ENCODE measurements around the gene ELOB.

Gene ELOB

GRCh38 chr16:2809149-2809760 lies 32.2 kb upstream of the ELOB start:
- no peak for DNase-seq

DNA sequence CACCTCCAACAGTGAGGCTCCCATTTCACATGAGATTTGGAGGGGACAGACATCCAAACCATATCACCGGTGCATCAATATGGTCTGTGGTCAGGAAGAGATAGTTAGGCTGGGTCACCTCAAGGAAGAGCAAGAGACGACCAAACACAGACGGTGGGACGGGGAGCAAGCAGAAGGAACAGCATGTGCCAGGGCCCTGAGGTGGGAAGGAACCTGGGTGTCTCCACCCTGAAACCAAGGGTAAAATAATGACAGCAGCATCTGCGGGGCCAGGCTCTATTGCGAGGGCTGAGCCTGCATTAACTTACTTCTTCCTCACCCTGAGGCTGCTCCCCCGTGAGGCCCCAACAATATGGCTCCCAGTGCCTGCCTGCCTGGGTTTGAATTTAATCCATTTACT lies 31.1 kb upstream of the ELOB start:
- no peak for DNase-seq

DNA sequence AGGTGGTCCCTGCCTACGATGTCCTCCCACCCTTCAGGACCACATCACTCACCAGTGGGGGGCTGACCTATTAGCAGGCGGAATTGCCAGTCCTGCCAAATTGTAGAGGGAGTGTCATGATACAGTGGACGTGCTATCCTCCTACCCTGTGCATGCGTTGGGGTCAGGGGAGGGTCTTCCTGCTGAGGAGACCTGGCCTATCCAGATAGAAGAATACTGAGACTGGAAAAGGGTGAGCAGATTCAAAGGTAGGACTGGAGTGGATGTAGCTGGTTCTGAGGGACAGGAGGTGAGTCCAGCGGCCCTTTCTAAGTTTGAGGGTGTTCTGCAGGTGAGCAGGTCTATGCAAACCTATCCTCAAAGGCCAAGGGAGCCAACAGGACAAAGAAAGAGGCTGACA lies 29.2 kb upstream of the ELOB start:
- DNase-seq, result no peak

DNA sequence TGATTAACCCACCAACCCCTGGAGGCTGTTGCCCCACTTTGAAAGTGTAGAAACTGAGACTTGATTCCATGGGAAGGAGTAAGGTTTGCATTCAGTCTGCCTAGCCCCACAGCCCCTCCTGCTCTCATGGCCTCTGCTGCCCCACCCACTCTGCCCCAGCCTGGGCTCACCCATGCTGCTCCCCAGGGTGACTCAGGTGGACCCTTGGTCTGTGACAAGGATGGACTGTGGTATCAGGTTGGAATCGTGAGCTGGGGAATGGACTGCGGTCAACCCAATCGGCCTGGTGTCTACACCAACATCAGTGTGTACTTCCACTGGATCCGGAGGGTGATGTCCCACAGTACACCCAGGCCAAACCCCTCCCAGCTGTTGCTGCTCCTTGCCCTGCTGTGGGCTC lies 27.6 kb upstream of the ELOB start:
- DNase-seq, result no peak

DNA sequence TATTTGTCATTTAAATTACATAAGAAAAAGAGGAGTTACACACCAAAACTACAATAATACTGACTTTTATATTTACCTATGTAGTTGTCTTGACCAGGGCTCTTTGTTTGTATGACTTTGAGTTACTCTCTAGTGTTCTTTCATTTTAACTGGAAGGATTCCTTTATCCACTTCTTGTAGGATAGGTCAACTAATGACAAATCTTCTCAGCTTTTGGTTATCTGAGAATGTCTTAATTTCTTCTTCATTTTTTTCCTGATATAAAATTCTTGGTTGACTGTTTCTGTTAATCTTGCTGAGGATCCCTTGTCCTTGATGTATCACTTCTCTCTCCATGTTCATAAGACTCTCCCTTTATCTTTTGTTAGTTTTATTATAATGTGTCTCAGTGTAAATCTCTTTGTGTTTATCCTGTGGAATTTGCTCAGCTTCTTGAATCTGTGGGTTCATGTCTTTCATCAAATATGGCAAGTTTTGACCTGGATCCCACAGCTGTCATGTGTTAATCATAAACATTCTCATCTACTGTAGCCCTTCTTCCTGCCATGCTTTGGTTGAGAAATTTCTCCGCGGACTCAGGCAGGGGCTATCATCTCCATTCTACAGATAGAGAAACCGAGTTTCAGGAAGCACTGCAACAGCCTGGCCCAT lies 26.6 kb upstream of the ELOB start:
- no peak for DNase-seq

DNA sequence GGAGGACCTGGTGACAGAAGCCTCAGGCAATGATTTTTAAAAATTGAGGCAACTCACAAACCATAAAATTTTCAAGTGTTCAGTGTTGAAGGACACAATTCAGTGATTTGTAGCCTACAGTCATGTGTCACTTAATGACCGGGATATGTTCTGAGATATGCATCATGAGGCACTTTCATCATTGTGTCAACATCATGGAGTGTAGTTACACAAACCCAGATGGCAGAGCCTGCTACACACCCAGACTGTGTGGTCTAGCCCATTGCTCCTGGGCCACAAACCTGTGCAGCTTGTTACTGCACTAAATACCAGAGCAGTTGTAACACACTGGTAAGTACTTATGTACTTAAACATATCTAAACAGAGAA lies 22.8 kb upstream of the ELOB start:
- peak; percentile 32 for DNase-seq

DNA sequence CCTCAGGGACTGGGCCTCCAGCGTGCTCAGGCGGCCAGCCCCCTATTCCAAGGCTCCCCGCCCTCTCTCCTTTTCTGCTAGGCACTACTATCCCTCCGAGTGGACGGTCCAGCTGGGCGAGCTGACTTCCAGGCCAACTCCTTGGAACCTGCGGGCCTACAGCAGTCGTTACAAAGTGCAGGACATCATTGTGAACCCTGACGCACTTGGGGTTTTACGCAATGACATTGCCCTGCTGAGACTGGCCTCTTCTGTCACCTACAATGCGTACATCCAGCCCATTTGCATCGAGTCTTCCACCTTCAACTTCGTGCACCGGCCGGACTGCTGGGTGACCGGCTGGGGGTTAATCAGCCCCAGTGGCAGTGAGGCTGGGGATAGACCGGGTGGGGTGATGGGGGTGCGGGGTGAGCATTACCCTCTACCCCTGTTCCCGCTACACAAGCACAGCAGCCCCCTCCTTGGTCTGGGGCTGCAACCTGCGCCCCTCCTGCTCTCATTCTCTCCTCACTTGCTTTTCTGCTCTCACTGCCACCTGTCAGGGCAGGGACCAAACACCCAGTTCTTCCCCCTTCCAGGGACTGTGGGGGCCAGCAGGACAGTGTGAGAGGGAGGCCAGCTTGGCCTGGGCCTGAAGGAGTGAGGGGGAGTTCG lies 22.3 kb upstream of the ELOB start:
- no peak for DNase-seq

DNA sequence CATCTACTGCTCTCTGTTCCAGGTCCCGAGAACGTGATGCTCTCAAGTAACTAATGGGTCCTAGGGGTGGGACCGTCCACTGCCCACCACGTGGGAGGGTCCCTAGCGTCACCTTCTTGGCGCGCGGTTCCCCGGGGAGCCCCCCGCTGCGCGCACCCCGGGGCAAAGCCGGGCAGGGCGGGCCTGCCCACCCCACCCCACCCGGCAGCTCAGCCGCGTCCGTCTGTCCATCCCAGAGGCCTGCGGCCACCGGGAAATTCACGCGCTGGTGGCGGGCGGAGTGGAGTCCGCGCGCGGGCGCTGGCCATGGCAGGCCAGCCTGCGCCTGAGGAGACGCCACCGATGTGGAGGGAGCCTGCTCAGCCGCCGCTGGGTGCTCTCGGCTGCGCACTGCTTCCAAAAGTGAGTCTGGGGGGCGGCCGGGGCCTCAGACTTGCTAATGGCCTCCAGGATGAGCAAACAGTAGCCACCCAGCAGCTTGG lies 21.7 kb upstream of the ELOB start:
- DNase-seq, result no peak

GRCh38 chr16:2795395-2796143 lies 18.5 kb upstream of the ELOB start:
- no peak for DNase-seq

- DNase-seq, result no peak
Measured at GRCh38 chr16:2792940-2793339, 15.9 kb upstream of the ELOB start.

- DNase-seq, result no peak
Measured at GRCh38 chr16:2791174-2791573, 14.1 kb upstream of the ELOB start.

DNA sequence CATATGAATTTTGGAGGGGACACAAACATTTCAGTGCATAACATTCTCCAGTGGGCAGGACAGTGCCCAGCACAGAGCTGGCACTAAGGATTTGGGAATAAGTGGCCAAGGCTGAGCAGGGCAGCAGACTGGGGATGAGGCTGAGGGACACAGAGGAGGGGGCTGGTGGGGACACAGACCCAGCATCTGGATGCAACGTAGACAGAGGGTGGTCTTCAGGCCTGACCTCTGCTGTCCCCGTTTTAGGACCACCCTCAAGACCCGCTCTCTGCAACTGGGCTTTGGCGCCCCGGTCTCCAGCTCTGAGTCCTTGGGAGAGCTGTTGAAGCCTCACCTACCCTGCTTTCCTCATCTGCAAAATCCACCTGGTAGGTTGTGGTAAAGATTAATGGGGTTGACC lies 13.6 kb upstream of the ELOB start:
- DNase-seq, result no peak

- DNase-seq, result no peak
Measured at GRCh38 chr16:2787961-2788360, 10.9 kb upstream of the ELOB start.

DNA sequence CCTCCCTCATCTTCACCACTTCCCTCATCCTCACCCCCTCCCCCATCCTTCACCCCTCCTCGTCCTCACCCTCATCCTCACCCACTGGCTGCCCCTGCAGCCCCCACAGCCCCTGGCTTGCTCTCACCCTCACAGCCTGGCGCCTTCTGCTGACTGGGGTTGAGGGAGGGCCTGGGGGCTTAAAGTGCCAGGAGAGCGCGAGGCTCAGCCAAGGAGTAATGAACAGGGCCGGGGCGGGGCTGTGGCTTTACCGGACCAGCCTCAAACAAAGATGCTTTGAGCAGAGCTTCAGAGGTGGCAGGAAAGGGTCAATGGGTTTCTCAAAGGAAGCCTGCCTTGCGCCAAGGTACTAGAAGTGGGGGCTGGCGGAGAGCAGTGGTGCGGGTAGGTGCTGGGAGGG lies 10.3 kb upstream of the ELOB start, which contains the start of gene PRSS33:
TSS of gene PRSS33 (minus strand) at position 155 of the 400 bp plus-strand sequence. CDS start 1,013 bp downstream, outside the sequence.
- DNase-seq, result no peak

DNA sequence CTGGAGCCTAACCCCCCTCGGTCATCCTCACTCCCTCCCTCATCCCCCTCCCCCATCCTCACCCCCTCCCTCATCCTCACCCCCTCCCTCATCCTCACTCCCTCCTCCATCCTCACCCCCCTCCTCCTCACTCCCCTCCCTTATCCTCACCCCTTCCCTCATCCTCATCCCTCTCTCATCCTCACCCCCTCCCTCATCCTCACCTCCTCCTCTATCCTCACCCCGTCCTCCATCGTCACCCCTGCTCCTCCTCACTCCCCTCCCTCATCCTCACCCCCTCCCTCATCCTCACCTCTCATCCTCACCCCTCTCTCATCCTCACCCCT lies 9.7 kb upstream of the ELOB start:
- no peak for DNase-seq

DNA sequence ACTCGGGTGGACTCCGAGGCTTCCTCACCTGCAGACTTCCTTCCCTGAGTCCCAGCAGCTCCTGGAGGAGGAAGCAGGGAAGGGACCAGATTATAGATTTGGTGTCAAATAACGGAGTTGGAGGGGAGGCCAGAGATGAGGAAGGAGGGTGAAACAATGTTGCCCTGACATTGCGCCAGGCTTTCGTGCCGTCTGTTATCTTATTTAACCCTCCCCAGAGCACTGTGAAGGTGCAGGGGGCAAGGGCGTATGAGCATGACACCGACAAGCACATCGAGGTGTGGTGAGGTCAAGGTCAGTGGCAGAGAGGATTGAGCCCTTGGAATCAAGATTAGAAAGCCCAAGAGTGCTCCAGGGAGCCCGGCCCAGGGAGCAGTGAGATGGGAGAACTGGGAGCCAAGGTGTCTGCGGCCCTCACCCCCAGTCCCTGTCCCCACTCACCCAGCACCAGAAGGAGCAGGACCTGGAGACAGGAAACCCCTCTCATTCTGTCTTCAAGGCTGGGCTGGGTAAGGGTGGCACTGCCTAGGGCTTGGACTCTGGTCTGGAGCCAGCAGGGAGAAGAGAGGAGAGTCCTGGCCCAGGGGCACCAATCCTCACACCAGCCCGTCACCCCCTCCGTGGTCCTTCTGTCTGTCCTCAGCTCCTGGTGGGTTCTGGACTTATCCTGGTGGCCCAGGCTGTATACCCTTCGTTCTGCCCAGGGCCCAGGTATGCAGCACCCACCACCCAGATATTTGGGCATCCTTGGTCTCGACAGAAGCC lies 9.2 kb upstream of the ELOB start:
- DNase-seq, result no peak

DNA sequence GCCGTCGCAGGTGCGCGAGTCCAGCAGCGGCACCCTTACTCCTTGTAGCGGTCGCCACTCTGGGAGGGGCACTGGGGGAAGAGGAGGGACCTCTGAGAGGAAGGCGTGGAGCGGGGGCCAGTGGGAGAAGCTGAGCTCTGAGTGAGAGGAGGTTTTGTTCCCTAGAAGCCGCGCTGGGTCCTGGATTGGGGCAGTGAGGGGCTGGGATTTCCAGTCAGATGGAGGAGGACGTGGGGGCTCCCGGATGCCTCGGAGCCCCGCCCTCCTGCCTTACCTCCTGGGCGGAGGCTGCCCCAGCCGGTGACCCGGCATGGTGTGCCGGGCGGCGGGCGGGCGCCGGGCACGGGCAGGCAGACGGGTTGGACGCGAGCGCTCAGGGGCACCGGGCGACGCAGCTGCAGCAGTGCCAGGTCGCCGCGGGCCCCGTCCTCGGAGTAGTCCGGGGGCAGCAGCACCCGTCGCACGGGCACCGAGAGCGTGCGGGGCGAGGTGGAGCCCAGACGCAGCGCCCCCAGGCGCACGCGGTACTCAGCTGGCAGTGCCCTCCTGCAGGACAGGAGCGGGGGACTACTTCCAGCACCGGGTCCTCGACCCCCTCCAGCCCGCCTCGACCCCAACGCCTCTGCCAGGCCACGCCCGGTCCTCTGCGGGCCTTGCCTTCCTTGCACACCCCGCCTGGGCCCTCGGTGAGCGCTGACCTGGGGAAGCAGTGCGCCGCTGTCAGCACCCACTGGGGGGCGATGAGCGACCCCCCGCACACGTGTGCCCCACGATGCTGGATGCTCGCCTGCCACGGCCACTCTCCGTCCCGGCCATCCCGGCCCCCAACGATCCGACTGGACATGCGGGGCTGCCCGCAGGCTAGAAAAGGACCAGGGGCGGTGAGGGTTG lies 8.3 kb upstream of the ELOB start:
- DNase-seq, result no peak

- no peak for DNase-seq
Measured at GRCh38 chr16:2784358-2785100, 7.4 kb upstream of the ELOB start.

GRCh38 chr16:2783581-2784357 lies 6.7 kb upstream of the ELOB start:
- DNase-seq, result no peak

DNA sequence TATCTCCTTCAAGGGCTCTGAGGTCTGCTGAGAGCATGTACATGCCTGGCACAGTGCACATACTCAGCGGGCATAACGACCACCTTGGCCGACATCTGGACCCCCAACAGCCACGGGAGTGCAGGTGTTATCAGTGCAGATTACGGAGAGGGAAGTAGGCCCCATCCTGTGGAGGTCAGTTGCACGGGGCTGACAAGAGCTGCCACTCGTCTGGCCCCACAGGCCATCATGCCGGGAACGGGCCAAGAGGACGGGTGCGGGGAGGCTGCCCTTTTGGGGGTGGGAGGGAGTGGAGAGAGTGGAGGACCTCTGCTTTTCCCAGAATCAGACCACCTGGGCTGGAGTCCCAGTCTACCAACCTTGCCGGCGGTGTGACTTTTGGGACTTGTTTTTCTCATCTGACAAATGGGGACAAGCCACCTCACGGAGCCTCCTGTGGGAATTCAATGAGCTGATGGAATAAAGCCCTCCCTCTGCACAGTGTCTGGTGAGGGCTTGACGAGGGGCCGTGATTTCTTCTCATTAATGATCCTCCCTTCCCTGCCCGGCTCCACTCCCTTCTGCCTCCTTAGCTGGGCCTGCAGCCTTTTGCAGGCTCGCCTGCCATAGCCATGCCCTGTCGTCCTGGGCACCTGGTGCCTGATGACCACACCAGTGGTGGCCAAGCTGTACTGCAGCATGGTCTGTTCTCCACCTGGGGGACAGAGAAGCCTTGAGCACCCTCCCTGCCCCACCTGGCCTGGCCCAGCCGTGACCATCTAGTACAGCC lies 5.7 kb upstream of the ELOB start:
- DNase-seq, result no peak
